ENCODE results near the gene TRIM7.
"Not testable (repeated sequence)": the region's sequence is repeated elsewhere in the genome, so short reads cannot be mapped to it uniquely, and the experiment has no call there.

TRIM7 gene

DNA sequence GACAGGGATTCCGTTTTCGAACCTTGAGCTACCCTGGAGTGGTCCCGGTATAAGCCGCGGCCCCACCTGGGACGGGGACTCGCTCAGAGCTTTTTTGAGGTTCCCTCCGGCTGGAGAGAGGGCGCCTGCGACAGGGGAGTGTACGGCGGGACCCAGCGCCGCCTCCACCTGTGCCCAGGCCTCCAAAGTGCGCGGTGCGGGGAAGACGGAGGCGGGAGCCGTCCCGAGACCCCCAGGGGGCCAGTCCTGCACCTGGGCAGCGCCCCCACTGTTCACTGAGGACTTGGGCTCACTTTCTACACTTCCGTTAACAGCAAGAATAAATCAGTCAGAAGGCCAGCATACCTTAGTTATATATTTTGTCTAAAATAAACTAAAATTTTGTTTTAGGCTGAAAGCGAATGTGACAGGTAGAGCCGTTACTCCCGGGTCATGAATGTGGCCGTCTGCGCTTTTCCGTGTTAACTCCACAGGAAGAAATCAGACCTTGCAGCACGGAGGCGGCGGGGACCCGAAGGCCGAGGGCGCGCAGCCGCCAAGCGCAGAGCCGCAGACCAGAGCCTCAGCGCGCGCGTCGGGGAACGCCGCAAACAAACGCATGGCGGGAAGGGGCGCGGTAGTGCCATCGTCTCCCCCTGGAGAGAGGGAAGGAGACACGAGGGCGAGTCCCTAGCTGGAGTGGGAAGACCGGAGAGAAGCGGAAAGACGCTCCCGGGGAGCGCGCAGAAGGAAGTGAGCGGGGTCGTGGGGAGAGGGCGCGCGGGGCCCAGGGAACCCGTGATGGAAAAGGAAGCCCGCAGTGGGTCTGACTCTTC, 14.1 kb downstream of the TRIM7 start:
- no peak for DNase-seq

DNA sequence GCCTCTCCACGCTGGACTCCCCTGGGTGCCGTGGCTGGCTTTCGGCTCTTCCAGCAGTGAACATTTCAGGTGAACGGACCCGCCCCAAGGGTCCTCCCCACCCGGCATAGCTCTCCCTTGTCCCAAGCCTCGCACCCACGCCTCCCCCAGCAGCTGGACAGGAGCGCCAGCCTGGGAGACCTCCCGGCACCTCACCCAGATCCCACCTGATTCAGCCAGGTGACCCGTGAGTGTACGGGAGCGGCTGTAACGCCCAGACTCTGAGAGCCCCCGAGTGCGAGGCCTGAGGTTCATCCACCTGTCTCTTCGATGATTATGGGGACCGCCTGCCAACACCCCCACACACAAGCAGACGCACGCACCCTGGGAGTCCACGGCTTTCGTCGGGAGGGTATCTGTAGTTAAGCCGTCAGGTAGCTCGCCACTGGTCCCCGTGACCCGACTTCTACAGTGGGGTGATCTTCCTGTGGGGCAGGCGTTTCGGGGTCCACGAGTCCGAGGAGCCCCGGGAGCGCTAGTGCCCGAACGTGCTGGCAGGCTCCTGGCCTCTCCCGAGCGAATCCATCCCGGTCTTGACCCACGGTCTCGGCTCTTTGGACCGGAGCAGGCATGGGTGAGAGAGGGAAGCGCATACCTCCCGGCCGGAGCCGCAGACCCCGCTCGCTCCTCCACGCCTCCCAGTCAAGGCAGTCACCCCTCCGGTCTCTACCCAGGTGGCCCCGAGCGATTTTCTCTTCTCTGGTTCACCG, 14.9 kb downstream of the TRIM7 start:
- no peak for DNase-seq

DNA sequence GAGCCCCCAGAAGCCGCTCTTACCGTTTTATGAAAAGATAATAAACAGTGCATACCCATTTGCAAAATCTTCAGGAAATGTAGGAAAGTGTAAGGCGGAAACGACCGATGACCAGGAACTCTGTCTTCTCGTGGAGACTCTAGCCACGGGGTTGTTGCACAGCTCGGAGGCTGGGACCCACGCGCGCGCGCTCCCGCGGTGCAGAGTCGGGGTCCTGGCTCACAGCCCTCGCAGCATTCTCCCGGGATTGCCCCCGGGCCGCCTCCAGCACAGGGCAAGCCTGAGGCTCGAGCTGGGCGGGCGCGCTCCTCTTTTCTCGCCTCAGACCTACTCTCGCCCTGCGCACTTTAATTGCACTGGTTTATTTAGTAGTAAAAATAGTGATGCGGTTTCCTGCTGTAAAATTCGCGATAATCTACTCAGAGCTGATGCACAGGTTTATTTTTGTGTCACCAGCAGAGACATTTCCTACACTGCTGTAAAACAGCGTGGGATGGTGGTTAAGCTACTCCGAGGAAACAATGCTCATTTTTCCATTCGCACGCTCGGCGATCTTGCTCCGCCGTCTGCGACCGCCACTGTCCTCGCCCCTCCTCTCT, 15.5 kb downstream of the TRIM7 start:
- DNase-seq: no peak

DNA sequence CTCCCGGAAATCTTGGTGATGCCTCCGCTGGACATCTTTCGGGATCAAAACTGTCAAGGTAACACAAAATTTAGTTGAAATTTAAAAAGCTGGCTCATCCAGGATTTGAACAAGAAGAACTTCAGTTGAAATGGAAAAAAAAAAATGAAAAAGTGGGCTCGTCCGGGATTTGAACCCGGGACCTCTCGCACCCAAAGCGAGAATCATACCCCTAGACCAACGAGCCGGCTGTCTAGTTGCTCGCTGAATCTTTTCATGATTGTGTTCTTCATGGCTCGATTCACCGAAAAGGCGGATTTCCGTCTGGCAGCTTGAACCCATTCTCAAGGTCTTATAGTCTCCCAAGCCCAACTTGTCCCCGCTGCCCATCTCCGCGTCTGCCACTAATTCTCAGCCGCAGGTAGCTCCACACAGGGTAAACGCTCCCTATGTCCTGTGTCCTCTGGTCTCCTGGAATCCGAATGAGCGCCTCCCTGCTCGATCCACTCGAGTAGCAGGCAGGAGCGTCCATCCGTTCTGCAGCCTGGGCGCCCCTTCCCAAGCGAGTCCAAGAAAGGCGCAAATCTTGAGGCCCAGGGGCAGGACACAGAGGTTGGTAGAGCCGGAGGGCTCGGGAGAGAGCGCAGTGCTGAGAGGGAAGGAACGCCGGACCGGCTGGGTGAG, 16.2 kb downstream of the TRIM7 start:
- no peak for DNase-seq

DNA sequence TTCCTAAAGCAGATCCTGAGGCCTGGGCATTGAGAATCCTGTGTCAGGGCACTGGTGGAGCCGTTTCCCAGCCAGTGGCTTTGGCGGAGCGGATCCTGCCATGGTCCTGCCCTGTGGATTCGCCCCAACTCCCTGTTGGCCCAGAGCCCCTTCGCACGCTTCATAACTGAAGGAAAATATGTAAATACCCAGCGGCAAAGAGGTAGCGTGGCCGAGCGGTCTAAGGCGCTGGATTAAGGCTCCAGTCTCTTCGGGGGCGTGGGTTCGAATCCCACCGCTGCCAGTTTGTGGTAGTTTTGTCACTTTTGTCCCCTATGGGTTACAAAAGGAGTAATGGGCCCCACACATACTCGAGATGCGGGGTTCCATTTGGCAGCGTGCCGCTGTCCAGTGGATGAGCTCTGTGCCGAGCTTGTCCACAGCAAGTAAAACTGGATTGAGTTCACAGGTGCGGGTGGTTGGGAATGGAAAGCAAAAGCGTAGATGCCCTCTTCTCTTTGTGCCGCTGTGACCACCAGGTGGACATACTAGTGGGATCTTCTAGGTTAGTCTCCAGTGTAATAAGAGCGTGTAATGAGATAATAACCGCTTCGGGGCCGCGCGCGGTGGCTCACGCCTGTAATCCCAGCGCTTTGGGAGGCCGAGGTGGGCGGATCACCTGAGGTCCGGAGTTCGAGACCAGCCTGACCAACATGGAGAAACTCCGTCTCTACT, 17.3 kb downstream of the TRIM7 start:
- DNase-seq: no peak

DNA sequence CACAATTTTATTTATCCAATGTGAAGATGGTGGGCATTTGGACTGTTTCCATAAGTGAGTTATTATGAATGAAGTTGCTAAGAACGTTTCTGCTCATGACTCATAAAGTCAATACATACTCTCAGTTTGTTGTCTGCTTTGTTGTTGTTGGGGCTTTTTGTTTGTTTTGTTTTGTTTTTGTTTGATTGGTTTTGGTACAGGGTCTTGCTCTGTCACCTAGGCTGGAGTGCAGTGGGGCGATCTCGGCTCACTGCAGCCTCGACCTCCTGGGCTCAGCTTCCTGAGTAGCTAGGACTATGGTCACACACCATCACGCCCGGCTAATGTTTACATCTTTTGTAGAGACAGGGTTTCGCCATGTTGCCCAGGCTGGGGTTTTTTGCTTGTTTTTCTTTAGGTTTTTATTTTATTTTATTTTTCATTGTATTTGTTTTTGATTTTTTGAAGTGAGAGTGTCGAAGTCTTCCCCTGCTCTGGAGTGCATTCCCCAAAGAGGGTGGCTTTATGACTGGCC, 18.0 kb downstream of the TRIM7 start:
- DNase-seq: no peak

DNA sequence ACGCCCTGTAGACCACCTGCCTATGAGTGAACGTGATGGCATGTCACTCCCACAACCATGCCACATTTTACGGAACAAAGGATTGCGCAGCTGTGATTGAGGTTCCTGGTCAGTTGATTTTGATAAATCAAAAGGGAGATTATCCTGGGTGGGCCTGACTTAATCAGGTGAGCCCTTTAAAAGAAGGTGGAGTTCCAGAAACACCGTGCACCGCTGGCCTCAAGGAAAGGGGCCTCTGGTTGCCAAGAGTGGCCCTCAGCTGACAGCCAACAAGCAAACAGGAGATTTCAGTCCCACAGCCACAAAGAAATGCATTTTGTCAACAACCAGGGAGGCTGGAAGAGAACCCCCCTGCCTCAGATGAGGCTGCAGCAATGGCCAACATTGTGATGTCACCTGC, 19.0 kb downstream of the TRIM7 start:
- DNase-seq: no peak

DNA sequence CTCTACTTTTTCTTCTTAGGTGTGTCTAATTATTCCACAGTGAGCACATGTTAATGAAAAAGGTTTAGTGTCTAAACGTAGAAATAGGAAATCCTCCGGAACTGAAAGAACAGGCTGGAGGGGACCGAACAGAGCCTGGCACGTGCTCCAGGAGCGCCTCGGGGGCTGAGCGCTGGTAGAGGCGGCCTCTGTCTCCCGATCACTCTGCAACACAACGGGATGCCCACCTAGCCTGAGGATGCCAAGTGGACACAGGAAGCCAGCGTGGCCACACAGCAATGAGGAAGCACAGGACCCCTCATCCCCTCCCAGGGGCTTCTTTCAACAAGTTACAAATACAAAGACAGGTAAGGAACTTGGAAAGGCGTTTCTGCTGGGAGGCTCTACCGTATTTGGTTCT, 19.4 kb downstream of the TRIM7 start:
- no peak for DNase-seq

DNA sequence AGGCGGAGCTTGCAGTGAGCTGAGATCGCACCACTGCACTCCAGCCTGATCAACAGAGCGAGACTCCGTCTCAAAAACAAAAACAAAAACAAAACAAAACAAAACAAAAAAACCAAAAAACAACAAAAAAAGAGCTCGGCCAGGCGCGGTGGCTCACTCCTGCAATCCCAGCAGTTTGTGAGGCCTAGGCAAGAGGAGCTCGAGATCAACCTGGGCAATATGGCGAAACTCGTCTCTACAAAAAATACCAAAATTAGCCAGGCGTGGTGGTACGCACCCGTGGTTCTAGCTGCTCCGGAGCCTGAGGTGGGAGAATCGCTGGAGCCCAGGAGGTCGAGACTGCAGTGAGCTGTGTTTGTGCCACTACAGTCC, 20.2 kb downstream of the TRIM7 start:
- no peak for DNase-seq

DNA sequence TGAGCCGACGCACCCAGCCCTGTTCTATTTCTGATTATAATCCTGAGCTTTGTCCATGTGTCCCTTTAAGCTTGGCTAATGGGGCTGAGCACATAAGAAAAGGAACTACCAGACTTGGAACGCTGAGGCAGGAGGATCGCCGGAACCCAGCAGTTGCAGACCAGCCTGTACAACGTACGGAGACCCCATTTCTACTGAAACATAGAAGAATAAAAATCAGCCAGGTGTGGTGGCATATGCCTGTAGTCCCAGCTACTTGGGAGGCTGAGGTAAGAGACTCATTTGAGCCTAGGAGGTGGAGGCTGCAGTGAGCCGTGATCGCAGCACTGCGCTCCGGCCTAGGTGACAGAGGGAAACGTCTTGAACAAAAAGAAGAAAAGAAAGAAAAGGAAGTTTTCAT, 22.3 kb downstream of the TRIM7 start:
- DNase-seq: no peak

DNA sequence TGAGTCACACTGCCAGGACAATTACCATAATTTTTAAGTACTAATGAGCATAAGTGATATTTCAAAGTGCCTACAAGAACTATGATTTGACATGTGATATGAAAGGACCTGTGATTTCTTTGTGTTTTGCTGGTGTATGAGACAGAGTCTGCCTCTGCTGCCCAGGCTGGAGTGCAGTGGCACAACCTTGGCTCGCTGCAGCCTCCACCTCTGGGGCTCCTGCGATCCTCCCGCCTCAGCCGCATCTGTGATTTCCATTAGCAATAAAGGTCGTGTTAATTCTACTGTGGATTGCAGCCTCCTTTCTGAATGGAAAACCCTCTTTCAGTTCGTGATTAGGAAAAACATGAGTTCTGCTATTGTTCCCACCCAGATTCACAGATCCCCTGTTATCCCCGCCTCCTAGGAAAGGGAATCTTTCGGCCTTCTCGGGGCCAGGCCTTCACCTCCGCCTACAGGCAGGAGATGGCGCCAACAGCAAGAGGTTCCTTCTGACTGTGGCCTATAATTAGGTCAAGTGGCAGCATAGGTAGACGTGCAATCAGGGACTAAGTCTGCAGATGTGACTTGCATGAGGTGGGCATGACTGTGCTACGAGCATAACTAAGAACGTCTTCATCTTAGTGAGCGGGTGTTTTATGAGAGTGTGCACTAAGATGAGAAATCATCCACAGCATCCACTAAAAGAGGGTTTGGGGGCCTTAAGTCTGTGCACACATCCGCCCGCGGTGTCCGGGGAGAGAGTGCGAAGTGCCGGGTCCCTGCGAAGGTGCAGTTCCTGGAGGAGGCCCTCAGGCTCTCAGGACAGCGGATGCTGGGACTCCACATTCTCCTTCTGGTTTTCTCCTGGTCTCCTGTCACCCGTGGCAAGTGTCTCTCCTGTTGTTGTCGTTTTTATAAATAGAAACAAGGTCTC, 23.1 kb downstream of the TRIM7 start:
- DNase-seq: no peak

DNA sequence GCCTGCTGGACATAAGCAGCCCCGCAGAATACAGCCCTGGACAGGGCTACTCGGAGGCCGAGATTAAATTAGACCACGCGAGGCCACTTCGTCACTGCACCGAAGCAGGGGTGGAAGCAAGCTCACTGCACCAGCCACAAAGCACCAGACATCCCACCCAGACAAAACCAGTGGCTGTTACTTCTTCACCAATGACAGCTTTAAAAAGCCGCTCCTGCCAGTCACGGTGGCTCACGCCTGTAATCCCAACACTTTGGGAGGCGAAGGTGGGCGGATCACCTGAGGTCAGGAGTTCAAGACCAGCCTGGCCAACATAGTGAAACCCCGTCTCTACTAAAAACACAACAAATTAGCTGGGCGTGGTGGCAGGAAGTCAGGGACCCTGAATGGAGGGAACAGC, 27.4 kb downstream of the TRIM7 start:
- not testable (repeated sequence) for DNase-seq

DNA sequence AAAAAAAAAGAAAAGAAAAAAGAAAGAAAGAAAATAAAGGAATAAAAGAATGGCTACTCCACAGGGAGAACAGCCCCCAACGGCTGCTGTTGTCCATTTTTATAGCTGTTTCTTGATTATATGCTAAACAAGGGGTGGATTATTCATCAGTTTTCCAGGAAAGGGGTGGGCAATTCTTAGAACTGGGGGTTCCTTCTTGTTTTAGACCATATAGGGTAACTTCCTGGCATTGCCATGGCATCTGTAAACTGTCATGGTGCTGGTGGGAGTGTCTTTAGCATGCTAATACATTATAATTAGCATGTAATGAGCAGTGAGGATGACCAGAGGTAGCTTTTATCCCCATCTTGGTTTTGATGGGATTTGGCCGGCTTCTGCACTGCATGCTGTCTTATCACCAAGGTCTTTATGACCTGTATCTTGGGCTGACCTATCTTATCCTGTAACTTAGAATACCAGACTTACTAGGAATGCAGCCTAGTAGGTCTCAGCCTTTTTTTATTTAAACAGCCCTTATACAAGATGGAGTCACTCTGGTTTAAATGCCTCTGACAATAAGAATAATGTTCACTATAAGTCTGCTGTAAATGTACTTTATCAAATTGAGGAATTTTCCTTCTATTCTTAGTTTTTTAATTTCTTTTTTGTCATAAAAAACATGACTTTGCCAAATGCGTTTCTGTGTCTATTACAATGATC, 28.6 kb downstream of the TRIM7 start:
- no peak for DNase-seq

DNA sequence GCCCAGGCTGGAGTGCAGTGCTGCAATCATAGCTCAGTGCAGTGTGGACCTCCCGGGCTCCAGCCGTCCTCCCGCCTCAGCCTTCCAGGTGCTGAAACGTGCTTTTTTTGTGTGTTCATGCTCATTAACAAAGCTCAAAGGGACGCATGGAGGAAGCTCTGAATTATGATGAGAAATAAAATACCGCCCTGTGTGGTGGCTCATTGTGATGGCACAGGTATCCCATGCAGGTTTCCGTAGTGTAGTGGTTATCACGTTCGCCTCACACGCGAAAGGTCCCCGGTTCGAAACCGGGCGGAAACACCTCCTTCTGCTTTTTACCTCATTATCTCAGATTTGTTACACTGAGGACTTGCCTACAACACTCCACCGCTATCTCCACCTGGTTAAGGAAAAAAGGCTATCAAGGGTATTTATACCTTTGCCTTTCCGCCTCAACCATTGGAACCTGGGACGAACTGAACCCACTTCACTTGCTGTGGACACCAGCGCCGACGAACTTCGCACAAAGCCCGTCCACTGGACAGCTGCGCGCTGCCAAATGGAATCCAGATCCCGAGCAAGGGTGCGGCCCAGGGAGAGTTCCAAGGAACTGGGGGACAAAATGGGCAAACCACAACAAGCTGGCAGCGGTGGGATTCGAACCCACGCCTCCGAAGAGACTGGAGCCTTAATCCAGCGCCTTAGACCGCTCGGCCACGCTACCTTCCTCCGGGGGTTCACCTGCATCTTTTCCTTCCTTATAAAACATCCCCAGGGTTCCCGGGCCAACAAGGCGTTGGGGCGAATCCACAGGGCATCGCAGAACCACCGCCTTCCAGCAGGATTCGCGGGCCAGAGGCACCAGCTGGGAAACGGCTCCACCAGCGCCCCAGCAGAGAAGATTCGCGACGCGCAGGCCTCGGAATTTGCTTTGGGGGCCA, 31.3 kb downstream of the TRIM7 start:
- no peak for DNase-seq

DNA sequence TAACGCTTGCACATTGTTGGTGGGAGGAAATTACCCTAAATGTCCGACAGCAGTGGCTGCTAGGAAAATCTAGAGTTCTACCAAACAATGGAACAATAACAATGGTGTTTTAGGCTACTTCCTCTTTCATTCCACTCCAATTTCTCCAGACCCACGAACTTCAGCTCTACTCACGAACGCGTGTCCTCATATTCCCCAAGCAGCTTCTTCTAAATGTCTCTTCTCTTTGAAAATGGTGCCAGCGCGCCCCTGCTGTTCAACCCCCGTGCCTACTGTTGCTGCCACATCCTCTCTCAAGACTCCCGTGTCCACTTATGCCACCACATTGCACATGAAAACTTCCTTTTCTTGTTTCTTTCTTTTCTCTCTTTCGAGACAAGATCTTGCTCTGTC, 32.0 kb downstream of the TRIM7 start:
- no peak for DNase-seq

DNA sequence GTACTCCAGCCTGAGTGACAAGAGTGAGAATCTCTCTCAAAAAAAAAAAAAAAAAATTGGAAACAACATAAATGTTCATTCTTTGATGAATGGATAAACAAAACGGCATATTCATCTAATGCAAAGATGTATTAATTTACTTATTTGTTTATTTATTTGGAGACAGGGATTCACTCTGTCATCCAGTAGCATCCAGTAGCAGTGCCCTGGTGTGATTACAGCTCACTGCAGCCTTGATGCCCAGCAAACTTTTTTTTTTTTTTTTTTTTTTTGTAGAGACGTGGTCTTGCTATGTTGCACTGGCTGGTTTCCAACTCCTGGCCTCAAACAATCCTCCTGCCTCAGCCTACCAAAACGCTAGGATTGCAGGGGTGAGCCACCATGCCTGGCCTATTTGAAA, 33.2 kb downstream of the TRIM7 start:
- no peak for DNase-seq

DNA sequence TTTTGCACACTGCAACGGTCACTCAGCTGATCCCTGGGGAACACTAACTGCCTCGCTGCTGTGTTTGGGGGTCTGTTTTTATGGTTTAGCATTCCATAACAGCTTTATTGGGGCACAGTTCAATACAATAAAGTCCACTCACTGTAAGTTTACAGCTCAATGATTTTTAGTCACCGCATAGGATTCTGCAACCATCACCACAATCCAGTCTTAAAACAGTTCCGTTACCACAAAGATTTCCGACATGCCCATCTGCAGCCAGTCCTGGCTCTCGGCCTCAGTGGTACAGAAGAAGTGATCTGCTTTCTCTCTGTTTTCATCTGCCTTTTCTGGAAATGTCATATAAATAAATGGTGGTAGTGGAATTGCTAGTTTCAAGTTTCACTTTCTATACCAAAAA, 34.0 kb downstream of the TRIM7 start:
- DNase-seq: no peak

DNA sequence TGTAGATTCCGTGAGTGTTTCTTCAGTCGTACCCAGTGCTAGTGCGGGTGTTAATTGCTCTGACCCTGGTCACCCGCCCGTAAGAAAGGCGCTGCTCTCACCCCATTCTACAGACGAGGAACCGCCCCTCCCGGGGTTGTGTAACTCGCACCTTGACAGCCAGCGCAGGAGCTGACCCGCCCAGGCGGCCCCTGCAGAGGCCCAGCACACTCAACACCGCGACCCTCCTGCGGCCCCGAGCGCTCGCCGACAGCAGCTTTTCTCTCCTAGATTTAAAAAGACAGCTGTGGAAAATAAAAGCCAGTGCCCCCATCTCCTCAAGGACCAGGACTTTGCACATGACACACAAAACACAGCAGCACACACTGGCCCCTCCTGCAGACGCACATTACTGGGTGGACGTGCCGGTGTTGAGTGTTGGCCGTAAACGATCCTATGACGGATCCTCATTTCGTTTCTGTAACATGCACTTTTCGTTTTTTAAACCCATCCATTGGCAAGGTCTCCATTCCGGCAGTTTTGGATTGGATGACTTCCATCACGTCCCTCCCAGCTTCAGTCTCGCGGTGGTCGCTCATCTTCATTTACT, 34.7 kb downstream of the TRIM7 start:
- no peak for DNase-seq

DNA sequence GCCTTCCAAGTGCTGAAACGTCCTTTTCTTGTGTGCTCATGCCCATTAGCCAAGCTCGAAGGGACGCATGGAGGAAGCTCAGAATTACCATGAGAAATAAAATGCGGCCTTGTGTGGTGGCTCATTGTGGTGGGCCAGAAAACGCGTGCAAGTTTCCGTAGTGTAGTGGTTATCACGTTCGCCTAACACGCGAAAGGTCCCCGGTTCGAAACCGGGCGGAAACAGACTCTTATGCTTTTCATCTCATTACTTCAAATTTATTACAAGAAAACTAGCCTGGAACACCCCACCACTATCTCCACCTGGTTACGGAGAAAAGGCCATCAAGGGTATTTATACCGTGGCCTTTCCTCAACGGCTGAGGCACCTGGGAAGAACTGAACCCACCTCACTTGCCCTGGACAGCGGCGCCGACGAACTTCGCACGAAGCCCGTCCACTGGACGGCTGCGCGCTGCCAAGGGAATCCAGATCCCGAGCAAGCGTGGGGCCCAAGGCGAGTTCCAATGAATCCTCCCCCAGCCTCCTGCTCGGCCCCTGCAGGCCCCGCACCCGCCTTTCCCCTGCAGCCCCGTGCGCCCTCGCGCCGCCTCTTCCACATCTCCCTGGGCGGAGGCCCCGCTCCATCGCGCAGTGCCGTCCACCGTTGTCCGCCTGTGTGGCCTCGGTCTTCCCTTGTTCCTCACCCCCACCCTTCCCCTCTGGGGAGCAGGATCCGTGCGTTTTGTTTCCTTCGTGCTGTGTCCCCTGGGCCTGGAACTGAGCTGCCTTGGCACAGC, 35.3 kb downstream of the TRIM7 start:
- DNase-seq: not testable (repeated sequence)

Data from NCI-H2081 treated with DMSO at 0.1 percent for 48 hours (cell line).